PFSK-1 (cell line): ENCODE measurements around the gene CARNS1.

Experiments used
- FOXP2 ChIP-seq: optimal IDR thresholded peaks from 2 replicates; pipeline ENCODE3; 2011; ENCODE audit warnings: borderline replicate concordance, control low read depth, inconsistent platforms; ENCODE audit not compliant: insufficient read depth; ENCODE audit errors: extremely low read length, extremely low read depth
- POLR2AphosphoS5 ChIP-seq: IDR thresholded peaks from 2 replicates; pipeline ENCODE4 v1.6.1; 2012; ENCODE audit warnings: low read depth, mild to moderate bottlenecking, control low read depth, low read length, moderate library complexity
- SIN3A ChIP-seq: IDR thresholded peaks from 2 replicates; pipeline ENCODE4 v1.6.1; 2012; ENCODE audit warnings: mild to moderate bottlenecking, low read length, moderate library complexity, borderline replicate concordance; ENCODE audit not compliant: insufficient read depth
- TAF1 ChIP-seq: IDR thresholded peaks from 2 replicates; pipeline ENCODE4 v1.6.1; 2012; ENCODE audit warnings: low read length, control low read depth, borderline replicate concordance; ENCODE audit not compliant: insufficient read depth
- TF ChIP-seq, protein P1 (sequence below), 2 experiments: IDR thresholded peaks; 2 replicates each; pipeline versions ENCODE4 v1.6.1 to v1.8.0; 2011 to 2012; ENCODE audit warnings: low read depth in 2 of 2, low read length in 2 of 2, control low read depth in 1 of 2, inconsistent platforms in 1 of 2, mild to moderate bottlenecking in 1 of 2, moderate library complexity in 1 of 2; ENCODE audit not compliant: insufficient read depth in 1 of 2

DNA sequence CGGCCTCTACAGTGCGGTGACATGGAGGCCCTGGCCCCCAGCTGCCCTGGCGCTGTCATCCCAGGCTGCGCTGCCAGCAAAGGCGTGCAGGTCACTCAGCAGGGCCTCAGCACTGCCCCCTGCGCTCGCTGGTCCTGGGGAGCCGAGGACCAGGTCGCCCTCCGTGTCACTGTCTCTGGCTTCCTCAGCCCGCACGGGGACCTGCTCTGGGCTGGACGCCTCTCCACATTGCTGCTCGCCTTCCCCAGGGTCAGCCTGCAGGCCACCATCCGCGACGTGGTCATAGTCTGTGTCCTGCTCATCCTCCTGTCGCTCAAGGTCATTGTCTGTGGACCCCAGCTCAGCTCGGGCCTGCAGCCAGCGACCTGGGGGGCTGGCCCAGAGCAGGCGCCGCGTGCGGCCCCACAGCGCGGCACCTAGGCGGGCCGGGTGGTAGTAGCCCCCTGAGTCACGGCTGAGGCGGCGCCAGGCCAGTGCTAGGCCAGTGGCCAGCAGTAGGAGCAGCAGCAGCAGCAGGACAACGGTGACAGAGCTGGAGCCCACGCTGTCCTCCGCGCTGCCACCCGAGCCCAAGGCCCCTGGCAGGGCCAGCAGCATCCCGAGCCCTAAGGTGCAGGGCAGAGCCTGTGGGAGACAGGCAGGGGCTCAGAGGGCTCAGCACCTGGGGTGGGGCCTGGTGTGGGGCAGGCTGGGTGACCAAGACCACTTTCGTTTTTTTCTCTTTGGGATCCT is 20.4 kb downstream of the CARNS1 start:
- TF ChIP-seq POLR2AphosphoS5, result 0 out of 2 replicates have a peak, but pooled peaks have one; percentile 6
- TF ChIP-seq, protein P1, sequence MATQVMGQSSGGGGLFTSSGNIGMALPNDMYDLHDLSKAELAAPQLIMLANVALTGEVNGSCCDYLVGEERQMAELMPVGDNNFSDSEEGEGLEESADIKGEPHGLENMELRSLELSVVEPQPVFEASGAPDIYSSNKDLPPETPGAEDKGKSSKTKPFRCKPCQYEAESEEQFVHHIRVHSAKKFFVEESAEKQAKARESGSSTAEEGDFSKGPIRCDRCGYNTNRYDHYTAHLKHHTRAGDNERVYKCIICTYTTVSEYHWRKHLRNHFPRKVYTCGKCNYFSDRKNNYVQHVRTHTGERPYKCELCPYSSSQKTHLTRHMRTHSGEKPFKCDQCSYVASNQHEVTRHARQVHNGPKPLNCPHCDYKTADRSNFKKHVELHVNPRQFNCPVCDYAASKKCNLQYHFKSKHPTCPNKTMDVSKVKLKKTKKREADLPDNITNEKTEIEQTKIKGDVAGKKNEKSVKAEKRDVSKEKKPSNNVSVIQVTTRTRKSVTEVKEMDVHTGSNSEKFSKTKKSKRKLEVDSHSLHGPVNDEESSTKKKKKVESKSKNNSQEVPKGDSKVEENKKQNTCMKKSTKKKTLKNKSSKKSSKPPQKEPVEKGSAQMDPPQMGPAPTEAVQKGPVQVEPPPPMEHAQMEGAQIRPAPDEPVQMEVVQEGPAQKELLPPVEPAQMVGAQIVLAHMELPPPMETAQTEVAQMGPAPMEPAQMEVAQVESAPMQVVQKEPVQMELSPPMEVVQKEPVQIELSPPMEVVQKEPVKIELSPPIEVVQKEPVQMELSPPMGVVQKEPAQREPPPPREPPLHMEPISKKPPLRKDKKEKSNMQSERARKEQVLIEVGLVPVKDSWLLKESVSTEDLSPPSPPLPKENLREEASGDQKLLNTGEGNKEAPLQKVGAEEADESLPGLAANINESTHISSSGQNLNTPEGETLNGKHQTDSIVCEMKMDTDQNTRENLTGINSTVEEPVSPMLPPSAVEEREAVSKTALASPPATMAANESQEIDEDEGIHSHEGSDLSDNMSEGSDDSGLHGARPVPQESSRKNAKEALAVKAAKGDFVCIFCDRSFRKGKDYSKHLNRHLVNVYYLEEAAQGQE (IDR thresholded peaks at IDR 0.05; ENCODE audit: insufficient read depth in 1 of 2, low read depth in 2 of 2, low read length in 2 of 2), result no peak
- TF ChIP-seq TAF1, result no peak
- TF ChIP-seq SIN3A, result no peak
- no peak for TF ChIP-seq FOXP2
